Posterior vena cava (tissue), 2 donors: ENCODE data around the gene WDR86. TPM values are rescaled to one million over a fixed set of nuclear protein-coding genes. Genes with fewer than 3 reads are reported as not detected.

Source experiments
- DNase-seq: peaks from one replicate; pipeline ENCODE4 v3.0.0-alpha.2; 2020; ENCODE audit warnings: low spot score
- intact Hi-C, 2 donors: fragments of 100-400 bp; cut with DNase I; formaldehyde crosslinking; loops; one replicate each; pipeline versions ENCODE4 v1.14.1 to v1.14.2; 2022 to 2023
- total RNA-seq, 2 donors: library from RNA; stranded (reverse); fragmentation: NEBNext Ultra II Directional; extraction: Animal tissue kit (Norgen Biotek cat#: 25700); gene quantifications; one replicate each; pipeline ENCODE4 v1.2.1, GENCODE V29; 2021
- donor health status: DM: yes; HTN: yes; CAD: no.
- donor health status: DM: yes; HTN: yes; CAD: no.

Gene WDR86
- total RNA-seq, 2 donors from 2014 or later = 4.1 to 6.2 TPM

GRCh38 chr7:151430391-151431205, 20.8 kb upstream of the WDR86 start:
- DNase-seq = peak; percentile 53
- intact Hi-C loops = no loop called here

DNA sequence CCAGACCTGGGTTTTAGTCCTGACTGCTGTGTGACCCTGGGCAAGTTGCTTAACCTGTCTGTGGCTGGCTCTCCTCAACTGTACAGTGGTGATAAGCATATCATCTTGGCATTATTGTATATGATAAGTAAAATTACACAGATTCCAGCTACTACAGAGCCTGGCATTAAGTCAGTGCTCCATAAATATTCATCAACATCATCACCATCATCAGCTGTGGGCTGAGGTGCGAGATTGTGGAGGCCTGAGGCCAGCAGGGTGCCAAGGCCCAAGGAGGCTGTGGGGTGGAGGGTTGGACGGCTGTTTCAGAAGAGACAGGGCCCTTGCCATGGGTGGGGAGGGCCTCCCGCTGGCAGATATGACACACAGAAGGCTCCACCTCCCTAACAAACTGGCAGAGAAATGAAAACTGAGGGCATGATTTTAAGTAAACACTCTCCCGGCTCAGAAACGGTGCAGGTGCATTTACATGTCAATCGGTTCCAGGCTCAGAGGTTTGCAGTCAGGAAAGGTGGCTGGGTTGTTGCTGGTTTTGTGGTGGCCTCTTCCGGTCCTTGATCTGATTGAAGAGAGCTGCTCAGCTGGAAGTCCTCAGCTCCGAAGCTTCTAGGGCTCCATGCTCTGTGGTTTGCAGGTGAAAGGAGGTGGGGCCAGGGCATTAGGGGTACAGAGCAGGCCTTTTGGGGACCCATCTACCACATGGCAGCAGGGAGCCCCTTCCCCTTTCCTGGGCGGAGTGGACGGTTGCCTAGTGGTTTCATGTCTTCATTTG, 19.9 kb upstream of the WDR86 start:
- intact Hi-C loops = no loop called here
- DNase-seq = peak; percentile 58

DNA sequence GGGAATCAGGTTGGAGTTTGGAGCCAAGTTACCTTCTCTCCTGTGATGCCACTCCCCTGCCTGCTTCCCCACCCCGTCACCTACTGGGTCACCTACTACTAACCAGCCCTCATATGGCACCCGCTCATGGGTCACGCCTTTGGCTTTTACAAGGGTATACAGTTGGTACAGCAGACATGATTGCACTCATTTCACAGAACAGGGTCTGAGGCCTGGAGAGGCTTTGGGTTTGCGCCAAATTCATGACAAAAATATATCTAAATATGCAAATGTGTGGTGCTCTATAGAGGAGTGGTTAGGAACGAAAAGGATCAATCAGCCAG, 19.4 kb upstream of the WDR86 start:
- intact Hi-C loops = no loop called here
- peak; percentile 65 for DNase-seq

DNA sequence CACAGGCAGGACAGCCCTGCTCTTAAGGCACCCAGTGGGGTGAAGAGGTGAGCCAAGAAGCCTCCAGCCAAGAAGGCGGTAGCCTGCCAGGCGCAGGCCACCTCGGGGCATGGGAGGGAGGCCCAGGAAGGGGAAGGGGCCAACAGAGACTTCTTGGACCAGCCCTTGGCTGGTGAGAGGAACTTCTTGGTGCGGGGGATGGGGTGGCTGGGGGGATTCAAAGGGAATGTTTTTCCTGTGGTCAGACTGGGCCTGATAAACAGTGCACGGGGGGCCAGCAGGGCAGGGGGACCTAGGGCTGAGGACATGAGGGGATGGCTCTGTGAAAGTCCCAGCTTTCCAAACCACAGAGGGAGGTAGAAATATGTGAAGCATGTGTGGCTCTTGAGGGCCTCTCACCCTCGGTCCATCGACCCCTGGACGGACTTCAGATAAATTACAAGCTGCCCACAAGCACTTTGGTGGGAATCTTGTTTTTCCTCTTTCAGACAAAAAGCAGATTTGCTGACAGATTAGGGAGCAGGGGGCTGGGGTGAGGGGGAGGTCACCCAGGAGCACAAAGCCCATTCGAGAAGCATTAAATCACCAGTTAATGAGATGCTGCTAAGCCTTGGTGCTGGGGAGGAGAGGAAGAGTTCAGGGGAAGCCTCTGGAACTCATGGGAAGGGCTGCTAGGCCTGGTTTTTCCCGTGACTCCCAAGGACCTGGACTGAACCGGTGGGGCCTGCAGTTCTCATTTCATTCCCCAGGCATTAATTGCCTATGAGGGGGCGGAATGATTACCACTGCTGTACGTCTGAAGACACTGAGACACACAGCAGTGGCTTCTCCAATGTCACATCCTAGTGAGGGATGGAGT, 18.8 kb upstream of the WDR86 start:
- peak; percentile 62 for DNase-seq
- intact Hi-C loops = no loop called here

DNA sequence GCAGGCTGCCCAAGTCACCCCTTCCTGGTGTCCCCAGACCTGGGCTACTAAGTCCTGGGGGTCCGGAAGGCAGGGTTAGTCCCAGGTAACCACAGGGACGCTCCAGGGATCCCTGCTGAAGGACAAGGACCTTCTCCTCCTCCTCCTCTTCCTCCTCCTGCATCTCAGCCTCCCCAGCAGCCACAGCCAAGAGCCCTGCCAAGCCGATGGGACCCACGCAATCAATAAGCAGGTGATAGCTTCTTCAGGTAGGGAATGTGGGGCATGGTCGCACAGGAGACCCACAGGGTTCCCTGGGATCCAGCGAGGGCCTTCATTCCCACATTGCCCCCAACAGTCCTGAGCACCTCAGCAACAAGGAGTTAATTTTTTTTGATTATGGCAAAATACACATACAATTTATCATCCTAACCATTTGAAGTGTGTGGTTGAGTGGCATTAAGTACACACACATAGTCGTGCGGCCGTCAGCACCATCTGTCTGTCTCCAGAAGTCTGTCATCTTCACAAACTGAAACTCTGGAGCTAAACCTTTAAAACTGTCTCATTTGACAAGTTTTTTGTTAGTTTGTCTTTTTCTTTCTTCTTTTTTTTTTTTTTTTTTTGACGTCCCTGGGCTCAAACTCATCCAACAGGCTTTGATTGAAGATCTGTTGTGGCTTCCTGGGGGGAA, 18.0 kb upstream of the WDR86 start:
- intact Hi-C loops = no loop called here
- DNase-seq = peak; percentile 62

GRCh38 chr7:151426904-151427704, 17.3 kb upstream of the WDR86 start:
- peak; percentile 77 for DNase-seq
- intact Hi-C loops = no loop called here

DNA sequence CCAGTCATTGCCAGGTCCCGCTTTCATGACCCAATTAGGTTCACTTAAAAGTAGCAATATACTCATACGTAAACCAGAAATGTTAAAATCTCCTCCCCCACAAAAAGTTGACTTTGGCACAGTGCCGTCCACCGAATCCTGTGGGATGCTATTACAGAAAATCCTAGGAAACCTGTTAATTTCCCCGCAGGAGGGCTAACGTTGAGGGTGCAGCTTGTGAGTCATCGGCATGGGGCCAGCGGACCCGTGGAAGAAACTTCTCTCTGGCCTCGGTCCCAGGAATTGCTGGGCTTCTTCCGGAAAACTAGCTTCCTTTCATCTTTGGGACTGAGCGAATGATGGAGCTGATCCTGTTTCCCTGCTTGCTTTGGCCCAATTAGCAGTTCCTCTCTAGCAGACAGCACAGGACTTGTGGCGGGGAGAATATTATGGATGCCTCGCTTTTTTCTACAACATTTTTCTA, 16.6 kb upstream of the WDR86 start:
- intact Hi-C loops = no loop called here
- DNase-seq = peak; percentile 93

- intact Hi-C loops = no loop called here
- DNase-seq = peak; percentile 44
Observed at GRCh38 chr7:151425670-151426440, 16.0 kb upstream of the WDR86 start.

DNA sequence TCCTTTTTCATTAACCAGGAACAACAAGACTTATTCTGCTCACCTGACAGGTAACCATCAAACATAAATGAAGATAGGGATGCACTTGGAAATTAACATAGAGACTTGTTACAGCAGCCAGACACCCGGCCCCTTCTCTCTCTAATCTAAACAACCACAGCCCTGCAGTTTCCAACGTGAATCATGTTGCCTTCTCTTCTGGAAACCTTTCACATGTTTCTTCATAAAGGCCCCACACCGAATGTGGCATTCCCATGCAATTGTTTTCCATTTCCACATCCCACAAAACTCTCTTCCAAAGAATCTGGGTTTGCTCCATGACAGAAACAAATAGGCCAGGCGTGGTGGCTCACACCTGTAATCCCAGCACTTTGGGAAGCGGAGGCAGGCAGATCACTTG, 15.0 kb upstream of the WDR86 start:
- DNase-seq = peak; percentile 38
- intact Hi-C loops = no loop called here

GRCh38 chr7:151423936-151424335, 14.1 kb upstream of the WDR86 start:
- intact Hi-C loops = no loop called here
- DNase-seq = peak; percentile 67

- peak; percentile 47 for DNase-seq
- intact Hi-C loops = no loop called here
Observed at GRCh38 chr7:151423226-151423625, 13.4 kb upstream of the WDR86 start.

DNA sequence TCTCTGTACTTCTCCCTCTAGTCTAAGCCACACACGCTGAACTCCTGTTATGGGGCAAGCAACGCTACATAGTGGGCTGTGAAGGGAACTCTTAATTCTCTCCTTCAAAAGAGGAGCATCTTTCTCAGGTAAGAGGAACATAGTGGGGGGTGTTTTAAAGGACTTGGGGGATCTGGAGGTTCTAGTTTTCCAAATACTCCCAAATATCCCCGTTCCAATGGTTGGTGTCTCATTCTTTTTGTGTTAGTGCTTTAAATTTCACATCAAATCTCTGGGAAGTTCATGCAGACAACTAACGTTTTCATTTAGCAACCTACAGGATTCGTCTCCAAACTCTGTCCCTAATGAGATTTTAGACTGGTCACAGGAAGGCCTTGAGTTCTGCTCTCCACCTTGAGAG, 12.4 kb upstream of the WDR86 start:
- DNase-seq = no peak
- intact Hi-C loops = no loop called here

GRCh38 chr7:151420144-151420543, 10.3 kb upstream of the WDR86 start:
- intact Hi-C loops = no loop called here
- DNase-seq = peak; percentile 50

DNA sequence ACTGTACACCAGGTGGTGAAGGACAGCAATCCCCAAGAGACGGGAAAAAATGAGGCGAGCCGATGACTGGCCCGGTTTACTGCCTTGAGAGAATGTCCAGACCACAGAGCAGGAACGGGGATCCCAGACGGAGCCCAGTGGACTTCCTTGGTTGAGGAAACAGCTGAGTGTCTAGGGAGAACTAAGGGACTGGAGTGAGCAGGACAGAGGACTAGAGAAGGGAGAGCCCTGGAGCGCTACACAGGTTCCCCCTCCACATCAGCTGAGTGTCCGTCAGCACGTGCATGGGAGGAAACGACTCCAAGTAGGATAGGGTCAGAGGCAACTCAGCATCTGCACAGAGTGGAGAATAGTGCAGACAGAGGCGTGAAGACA, 7.1 kb upstream of the WDR86 start:
- intact Hi-C loops = no loop called here
- no peak for DNase-seq

GRCh38 chr7:151416112-151416940, 6.5 kb upstream of the WDR86 start:
- no peak for DNase-seq
- intact Hi-C loops = no loop called here

- intact Hi-C loops = no loop called here
- no peak for DNase-seq
Observed at GRCh38 chr7:151415375-151416105, 5.7 kb upstream of the WDR86 start.
